D341Med (cell line): ENCODE results near the gene PLG.
"Not testable (repeated sequence)": the region's sequence is repeated elsewhere in the genome, so short reads cannot be mapped to it uniquely, and the experiment has no call there.

ENCODE experiments used
- DNase-seq: peaks from one replicate; pipeline ENCODE4 v3.0.0; 2012; ENCODE audit warnings: low spot score

PLG gene

GRCh38 chr6:160775792-160776580 is 73.9 kb downstream of the PLG start:
- DNase-seq = no peak

- DNase-seq = not testable (repeated sequence)
Measured at GRCh38 chr6:160779095-160779494, 77.1 kb downstream of the PLG start.

- not testable (repeated sequence) for DNase-seq
Measured at GRCh38 chr6:160780656-160781055, 78.6 kb downstream of the PLG start.

GRCh38 chr6:160781298-160781697 is 79.3 kb downstream of the PLG start:
- DNase-seq = no peak

- DNase-seq = no peak
Measured at GRCh38 chr6:160782228-160782627, 80.2 kb downstream of the PLG start.

GRCh38 chr6:160783741-160784140 is 81.7 kb downstream of the PLG start:
- no peak for DNase-seq

GRCh38 chr6:160788126-160788525 is 86.1 kb downstream of the PLG start:
- not testable (repeated sequence) for DNase-seq

GRCh38 chr6:160788806-160789205 is 86.8 kb downstream of the PLG start:
- no peak for DNase-seq

GRCh38 chr6:160789263-160790027 is 87.4 kb downstream of the PLG start:
- DNase-seq = no peak

- DNase-seq = no peak
Measured at GRCh38 chr6:160790028-160790792, 88.2 kb downstream of the PLG start.

GRCh38 chr6:160791459-160791858 is 89.4 kb downstream of the PLG start:
- no peak for DNase-seq

GRCh38 chr6:160791981-160792418 is 90.0 kb downstream of the PLG start:
- DNase-seq = no peak

GRCh38 chr6:160792708-160793107 is 90.7 kb downstream of the PLG start:
- DNase-seq = no peak

- DNase-seq = no peak
Measured at GRCh38 chr6:160793652-160794051, 91.6 kb downstream of the PLG start.

- no peak for DNase-seq
Measured at GRCh38 chr6:160795721-160796120, 93.7 kb downstream of the PLG start.

GRCh38 chr6:160798625-160799024 is 96.6 kb downstream of the PLG start:
- no peak for DNase-seq

GRCh38 chr6:160799801-160800506 is 97.9 kb downstream of the PLG start:
- no peak for DNase-seq

- no peak for DNase-seq
Measured at GRCh38 chr6:160801418-160801817, 99.4 kb downstream of the PLG start.

- DNase-seq = not testable (repeated sequence)
Measured at GRCh38 chr6:160802049-160802448, 100.0 kb downstream of the PLG start.
